Endothelial cell of umbilical vein (primary cell): Measurements from ENCODE around the gene ADIRF. TPM values are rescaled to one million over a fixed set of nuclear protein-coding genes. Genes with fewer than 3 reads are reported as not detected.
A peak's percentile ranks its signal among the peaks of the same experiment; 100 is the strongest.

Experiments used
- BruUV-seq: library from RNA; stranded (reverse); fragments of 400-500 nt; replicated peaks from 2 replicates; lab custom pipeline; 2021; lab: Mats Ljungman, UMichigan
- CTCF ChIA-PET: fragments of 300-600, 350-600 bp; sonication (Branson Sonifier 250); formaldehyde crosslinking; loops from one replicate; lab custom pipeline; 2021; ENCODE audit warnings: antibody characterized with exemption, inconsistent platforms; lab: Charles Lee
- POLR2A ChIA-PET: fragments of 300-600, 350-600 bp; sonication (Branson Sonifier 250); formaldehyde crosslinking; loops from one replicate; lab custom pipeline; 2021; ENCODE audit warnings: antibody characterized with exemption, inconsistent platforms; lab: Charles Lee
- DNase-seq: peaks from one replicate; pipeline ENCODE4 v3.0.0-alpha.2; 2011; ENCODE audit warnings: low read depth, low spot score
- FAIRE-seq: peaks from 2 replicates; lab custom pipeline; 2011; peaks lifted over from hg19 to GRCh38; lab: Jason Lieb, UNC
- H2AFZ ChIP-seq: 2 replicates; pipeline ENCODE4 v1.6.0; 2012; ENCODE audit warnings: low read depth, low read length, control low read depth, inconsistent platforms
- H3K27ac ChIP-seq: 2 replicates; pipeline ENCODE4 v1.5.1; 2011; ENCODE audit warnings: low read depth, mild to moderate bottlenecking, control low read depth, low read length, moderate library complexity; ENCODE audit not compliant: insufficient read depth
- H3K27me3 ChIP-seq, 2 experiments: 2 replicates each; pipeline versions ENCODE4 v1.6.0 to v1.6.1; 2011; ENCODE audit warnings: low read length in 2 of 2, mixed read lengths in 1 of 2; ENCODE audit not compliant: control insufficient read depth in 2 of 2, insufficient read depth in 2 of 2
- H3K36me3 ChIP-seq, 2 experiments: 2 replicates in 1 of 2; 3 replicates in 1 of 2; pipeline ENCODE4 v1.5.1; 2011; ENCODE audit warnings: low read length in 2 of 2, mild to moderate bottlenecking in 1 of 2, moderate library complexity in 1 of 2; ENCODE audit not compliant: control insufficient read depth in 2 of 2, insufficient read depth in 2 of 2; ENCODE audit errors: extremely low read depth in 1 of 2
- H3K4me1 ChIP-seq: 3 replicates; pipeline ENCODE4 v1.5.1; 2011; ENCODE audit warnings: mild to moderate bottlenecking, low read length; ENCODE audit not compliant: control insufficient read depth, insufficient read depth; ENCODE audit errors: extremely low read depth
- H3K4me2 ChIP-seq: 2 replicates; pipeline ENCODE4 v1.6.1; 2011; ENCODE audit warnings: low read length, control low read depth, mixed read lengths; ENCODE audit not compliant: insufficient read depth
- H3K4me3 ChIP-seq, 3 experiments: fragments of 200-600 bp in 1 of 3; sonication (generic), shearing (Covaris generic) in 1 of 3; replicated peaks in 1 of 3; 2 replicates each; pipeline ENCODE4 v1.5.1; 2011 to 2016; ENCODE audit warnings: control low read depth in 3 of 3, low read length in 3 of 3, mild to moderate bottlenecking in 2 of 3, inconsistent platforms in 1 of 3, low read depth in 1 of 3, moderate library complexity in 1 of 3; ENCODE audit not compliant: insufficient read depth in 1 of 3
- H3K79me2 ChIP-seq: 2 replicates; pipeline ENCODE4 v1.6.0; 2012; ENCODE audit warnings: low read length, inconsistent platforms; ENCODE audit not compliant: control insufficient read depth, insufficient read depth
- H3K9ac ChIP-seq: replicated peaks from 2 replicates; pipeline ENCODE3; 2011; ENCODE audit warnings: low read length, control low read depth; ENCODE audit not compliant: insufficient read depth; ENCODE audit errors: extremely low read depth
- H3K9me1 ChIP-seq: replicated peaks from 3 replicates; pipeline ENCODE4 v1.6.0; 2011; ENCODE audit warnings: mild to moderate bottlenecking, low read length; ENCODE audit not compliant: control insufficient read depth, insufficient read depth; ENCODE audit errors: extremely low read depth
- H3K9me3 ChIP-seq: replicated peaks from 2 replicates; pipeline ENCODE4 v1.5.1; 2012; ENCODE audit warnings: low read length, inconsistent platforms; ENCODE audit not compliant: control insufficient read depth, insufficient read depth
- H4K20me1 ChIP-seq: replicated peaks from 2 replicates; pipeline ENCODE3; 2011; ENCODE audit warnings: mild to moderate bottlenecking, low read length; ENCODE audit not compliant: control insufficient read depth, insufficient read depth; ENCODE audit errors: extremely low read depth
- EZH2 ChIP-seq: IDR thresholded peaks from 2 replicates; pipeline ENCODE4 v1.6.1; 2012; ENCODE audit warnings: borderline replicate concordance, low read depth, mild to moderate bottlenecking, moderate library complexity, low read length, inconsistent platforms; ENCODE audit not compliant: severe bottlenecking
- POLR2AphosphoS5 ChIP-seq: IDR thresholded peaks from 2 replicates; pipeline ENCODE4 v1.6.1; 2012; ENCODE audit warnings: low read depth, mild to moderate bottlenecking, control low read depth, low read length, moderate library complexity; ENCODE audit not compliant: insufficient read depth
- dilution Hi-C: fragments of 300-500 bp; cut with MboI; formaldehyde crosslinking; loops from one replicate; pipeline ENCODE4 v1.15.0; 2019; ENCODE audit warnings: low sequenced_read_pairs; ENCODE audit not compliant: extremely low pct_ligation_motif_present
- intact Hi-C: fragments of 100-400 bp; cut with micrococcal nuclease; formaldehyde crosslinking; loops from one replicate; pipeline ENCODE4 v1.10.0; 2022
- polyA plus RNA-seq, 4 experiments: library from polyadenylated mRNA; depleted of rRNA in 3 of 4; stranded (reverse) in 3 of 4; unstranded in 1 of 4; fragments of >200 nt; gene quantifications; 2 replicates each; pipeline versions ENCODE4 v1.2.1 to v1.2.3, GENCODE V29; 2011 to 2012; ENCODE audit warnings: missing spikeins in 1 of 4
- total RNA-seq: library from RNA; stranded (reverse); gene quantifications from 2 replicates; pipeline ENCODE4 v1.2.3, GENCODE V29; 2021
- TF ChIP-seq, protein P1 (sequence below), 2 donors: IDR thresholded peaks; 1 replicate in 1 of 2; 2 replicates in 1 of 2; pipeline ENCODE4 v1.5.1; 2011; ENCODE audit warnings: low read length in 2 of 2, mild to moderate bottlenecking in 2 of 2, moderate library complexity in 2 of 2, control low read depth in 1 of 2, inconsistent platforms in 1 of 2, low read depth in 1 of 2; ENCODE audit not compliant: insufficient read depth in 1 of 2; ENCODE audit errors: extremely low read depth in 1 of 2

Gene ADIRF
- total and polyA plus RNA-seq, 2 donors (not counting 3 experiments of a cell fraction or from before 2014, with no cell fraction given): 3.7 to 4.4 TPM

DNA sequence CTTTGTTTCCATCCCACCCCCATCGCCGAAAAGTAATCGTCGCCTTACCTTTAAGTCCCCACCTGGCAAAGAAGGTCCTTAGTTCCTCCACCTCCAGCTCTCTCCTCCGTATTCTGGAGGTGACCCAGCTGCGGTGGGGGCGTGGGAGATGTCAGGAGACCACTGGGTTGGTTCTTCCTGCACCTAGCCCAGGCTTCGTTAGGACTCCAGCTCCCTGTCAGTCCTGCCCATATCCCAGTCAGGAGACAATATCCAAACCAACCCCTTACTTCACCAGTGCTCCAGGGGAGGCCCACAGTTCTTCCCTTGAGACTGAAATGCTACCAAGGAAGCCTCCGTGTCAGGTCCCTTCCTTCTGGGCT lies 693 bp downstream of the ADIRF start:
- BruUV-seq: no TSS peak
- intact Hi-C loops: loop anchor here (2.0 kb wide), 1 partner anchor 116 kb away; no protein-coding TSS in a partner anchor
- no peak overlapping the region for H3K4me3 ChIP-seq
- H3K4me2 ChIP-seq: peak overlapping the region; percentile 49
- TF ChIP-seq, protein P1, sequence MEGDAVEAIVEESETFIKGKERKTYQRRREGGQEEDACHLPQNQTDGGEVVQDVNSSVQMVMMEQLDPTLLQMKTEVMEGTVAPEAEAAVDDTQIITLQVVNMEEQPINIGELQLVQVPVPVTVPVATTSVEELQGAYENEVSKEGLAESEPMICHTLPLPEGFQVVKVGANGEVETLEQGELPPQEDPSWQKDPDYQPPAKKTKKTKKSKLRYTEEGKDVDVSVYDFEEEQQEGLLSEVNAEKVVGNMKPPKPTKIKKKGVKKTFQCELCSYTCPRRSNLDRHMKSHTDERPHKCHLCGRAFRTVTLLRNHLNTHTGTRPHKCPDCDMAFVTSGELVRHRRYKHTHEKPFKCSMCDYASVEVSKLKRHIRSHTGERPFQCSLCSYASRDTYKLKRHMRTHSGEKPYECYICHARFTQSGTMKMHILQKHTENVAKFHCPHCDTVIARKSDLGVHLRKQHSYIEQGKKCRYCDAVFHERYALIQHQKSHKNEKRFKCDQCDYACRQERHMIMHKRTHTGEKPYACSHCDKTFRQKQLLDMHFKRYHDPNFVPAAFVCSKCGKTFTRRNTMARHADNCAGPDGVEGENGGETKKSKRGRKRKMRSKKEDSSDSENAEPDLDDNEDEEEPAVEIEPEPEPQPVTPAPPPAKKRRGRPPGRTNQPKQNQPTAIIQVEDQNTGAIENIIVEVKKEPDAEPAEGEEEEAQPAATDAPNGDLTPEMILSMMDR (IDR thresholded peaks at IDR 0.05; ENCODE audit: extremely low read depth in 1 of 2, insufficient read depth in 1 of 2, low read depth in 1 of 2, low read length in 2 of 2): no peak
- TF ChIP-seq POLR2AphosphoS5 (no peak), EZH2 (no peak)
- H3K27me3 ChIP-seq: no peaks in the 10 kb centered on the region
- H3K9ac ChIP-seq: no peak overlapping the region
- CTCF ChIA-PET: interaction anchor here (1.1 to 8.5 kb wide), 7 partner anchors 8 to 276 kb away, joined by 3 to 189 read pairs (median 5); partner anchors contain the start of genes MMRN2 and SNCG
- no peaks in the 10 kb centered on the region for H3K9me1 ChIP-seq
- peak overlapping the region; percentile 56 for H2AFZ ChIP-seq
- no peaks in the 10 kb centered on the region for H3K79me2 ChIP-seq
- dilution Hi-C loops: no loop called here
- no peaks in the 10 kb centered on the region for H4K20me1 ChIP-seq
- no peaks in the 10 kb centered on the region for H3K36me3 ChIP-seq
- FAIRE-seq: no peak
- DNase-seq: no peak
- H3K9me3 ChIP-seq: no peaks in the 10 kb centered on the region
- H3K27ac ChIP-seq: peak overlapping the region; percentile 16
- POLR2A ChIA-PET: interaction anchor here (1.4 to 2.0 kb wide), 2 partner anchors 8 to 11 kb away, joined by 3 to 11 read pairs; partner anchors contain the start of genes MMRN2 and SNCG
- peaks cover 55% of the 10 kb centered on the region for H3K4me1 ChIP-seq
